ENCODE results near the gene SPATA13. TPM values are rescaled to one million over a fixed set of nuclear protein-coding genes. Genes with fewer than 3 reads are reported as not detected.

Gene SPATA13
- total RNA-seq, 2 donors from 2014 or later = 8.5 to 8.8 TPM

GRCh38 chr13:24232037-24232436, 71.5 kb downstream of the SPATA13 start:
- no peak for DNase-seq (ENCODE audit: low spot score)
- intact Hi-C loops (cut with DNase I) = no loop called here

GRCh38 chr13:24232474-24232873, 72.0 kb downstream of the SPATA13 start:
- DNase-seq (ENCODE audit: low spot score) = no peak
- intact Hi-C loops (cut with DNase I) = no loop called here

GRCh38 chr13:24233351-24233901, 72.9 kb downstream of the SPATA13 start:
- DNase-seq (ENCODE audit: low spot score) = no peak
- intact Hi-C loops (cut with DNase I) = no loop called here

GRCh38 chr13:24234200-24234915, 73.8 kb downstream of the SPATA13 start:
- no peak for DNase-seq (ENCODE audit: low spot score)
- intact Hi-C loops (cut with DNase I) = no loop called here

- no peak for DNase-seq (ENCODE audit: low spot score)
- intact Hi-C loops (cut with DNase I) = no loop called here
Observed at GRCh38 chr13:24237356-24237755, 76.8 kb downstream of the SPATA13 start.

- no peak for DNase-seq (ENCODE audit: low spot score)
Observed at GRCh38 chr13:24241336-24241735, 80.8 kb downstream of the SPATA13 start.

GRCh38 chr13:24242100-24242499, 81.6 kb downstream of the SPATA13 start:
- DNase-seq (ENCODE audit: low spot score) = no peak
- intact Hi-C loops (cut with DNase I) = no loop called here

More at GRCh38 chr13:24241336-24241735, 80.8 kb downstream of the SPATA13 start:
- intact Hi-C loops (cut with DNase I) = no loop called here

GRCh38 chr13:24243302-24243701, 82.8 kb downstream of the SPATA13 start:
- intact Hi-C loops (cut with DNase I) = no loop called here
- DNase-seq (ENCODE audit: low spot score) = no peak

- intact Hi-C loops (cut with DNase I) = no loop called here
- no peak for DNase-seq (ENCODE audit: low spot score)
Observed at GRCh38 chr13:24244802-24245201, 84.3 kb downstream of the SPATA13 start.

GRCh38 chr13:24247016-24247415, 86.5 kb downstream of the SPATA13 start:
- no peak for DNase-seq (ENCODE audit: low spot score)
- intact Hi-C loops (cut with DNase I) = no loop called here

- DNase-seq (ENCODE audit: low spot score) = no peak
- intact Hi-C loops (cut with DNase I) = no loop called here
Observed at GRCh38 chr13:24249624-24250023, 89.1 kb downstream of the SPATA13 start.

GRCh38 chr13:24250376-24251057, 90.0 kb downstream of the SPATA13 start:
- intact Hi-C loops (cut with DNase I) = no loop called here
- no peak for DNase-seq (ENCODE audit: low spot score)

GRCh38 chr13:24251525-24251924, 91.0 kb downstream of the SPATA13 start:
- DNase-seq (ENCODE audit: low spot score) = no peak
- intact Hi-C loops (cut with DNase I) = no loop called here

- intact Hi-C loops (cut with DNase I) = no loop called here
- DNase-seq (ENCODE audit: low spot score) = no peak
Observed at GRCh38 chr13:24252136-24252535, 91.6 kb downstream of the SPATA13 start.

GRCh38 chr13:24253520-24254145, 93.1 kb downstream of the SPATA13 start:
- DNase-seq (ENCODE audit: low spot score) = no peak
- intact Hi-C loops (cut with DNase I) = no loop called here

- intact Hi-C loops (cut with DNase I) = no loop called here
- no peak for DNase-seq (ENCODE audit: low spot score)
Observed at GRCh38 chr13:24254146-24254841, 93.8 kb downstream of the SPATA13 start.

- no peak for DNase-seq (ENCODE audit: low spot score)
- intact Hi-C loops (cut with DNase I) = no loop called here
Observed at GRCh38 chr13:24257497-24257896, 97.0 kb downstream of the SPATA13 start.

- DNase-seq (ENCODE audit: low spot score) = no peak
- intact Hi-C loops (cut with DNase I) = no loop called here
Observed at GRCh38 chr13:24261566-24261965, 101.0 kb downstream of the SPATA13 start.

- DNase-seq (ENCODE audit: low spot score) = no peak
- intact Hi-C loops (cut with DNase I) = no loop called here
Observed at GRCh38 chr13:24263632-24264031, 103.1 kb downstream of the SPATA13 start.

- DNase-seq (ENCODE audit: low spot score) = no peak
- intact Hi-C loops (cut with DNase I) = loop anchor here in 1 of 2 donors (5.0 kb wide), 1 partner anchor 1813 kb away; no protein-coding TSS in a partner anchor
Observed at GRCh38 chr13:24264976-24265375, 104.5 kb downstream of the SPATA13 start.

All from posterior vena cava (tissue), 2 donors.